GM12878 (cell line): ENCODE results near the gene KIF6. TPM values are rescaled to one million over a fixed set of nuclear protein-coding genes. Genes with fewer than 3 reads are reported as not detected.

ENCODE experiments used
- BMI1 ChIP-seq: fragments of 450-650 bp; IDR thresholded peaks from 2 replicates; pipeline ENCODE4 v1.6.1; 2016; ENCODE audit warnings: mild to moderate bottlenecking, moderate library complexity, borderline replicate concordance
- EP300 ChIP-seq, 2 experiments: fragments of 150-350 bp in 1 of 2; IDR thresholded peaks; 2 replicates each; pipeline ENCODE4 v1.6.1; 2011 to 2012; ENCODE audit warnings: low read depth in 2 of 2, low read length in 2 of 2, borderline replicate concordance in 1 of 2, improper control_type of control experiment in 1 of 2, inconsistent platforms in 1 of 2; ENCODE audit not compliant: control insufficient read depth in 1 of 2
- GABPA ChIP-seq: IDR thresholded peaks from 2 replicates; pipeline ENCODE4 v1.6.1; 2014; ENCODE audit warnings: antibody characterized with exemption, low read depth, mild to moderate bottlenecking, inconsistent platforms
- IRF4 ChIP-seq: IDR thresholded peaks from 2 replicates; pipeline ENCODE4 v1.6.1; 2011; ENCODE audit warnings: low read depth, low read length
- JUND ChIP-seq: IDR thresholded peaks from 2 replicates; pipeline ENCODE4 v1.6.1; 2012; ENCODE audit warnings: low read depth, mild to moderate bottlenecking, low read length, improper control_type of control experiment, moderate library complexity
- KLF5 ChIP-seq: fragments of 450-650 bp; IDR thresholded peaks from 2 replicates; pipeline ENCODE4 v1.6.1; 2014; ENCODE audit warnings: mild to moderate bottlenecking; ENCODE audit not compliant: partially characterized antibody
- MEF2B ChIP-seq: fragments of 450-650 bp; IDR thresholded peaks from 2 replicates; pipeline ENCODE4 v1.6.1; 2018; ENCODE audit warnings: mild to moderate bottlenecking, moderate library complexity; ENCODE audit not compliant: partially characterized antibody, poor library complexity, severe bottlenecking
- MTA2 ChIP-seq: fragments of 450-650 bp; IDR thresholded peaks from 2 replicates; pipeline ENCODE4 v1.6.1; 2016; ENCODE audit warnings: low read depth, mild to moderate bottlenecking, moderate library complexity
- MXI1 ChIP-seq: fragments of 150-350 bp; IDR thresholded peaks from 2 replicates; pipeline ENCODE4 v1.6.1; 2011; ENCODE audit warnings: low read depth, mild to moderate bottlenecking, inconsistent platforms, low read length, improper control_type of control experiment
- NRF1 ChIP-seq: conservative IDR thresholded peaks from 2 replicates; pipeline ENCODE4 v1.6.1; 2011; ENCODE audit warnings: mild to moderate bottlenecking, low read depth, low read length, improper control_type of control experiment
- PAX8 ChIP-seq: fragments of 450-650 bp; IDR thresholded peaks from 2 replicates; pipeline ENCODE4 v1.6.1; 2017; ENCODE audit warnings: mild to moderate bottlenecking, moderate library complexity
- POU2F2 ChIP-seq: IDR thresholded peaks from 3 replicates; pipeline ENCODE4 v1.6.1; 2011; ENCODE audit warnings: low read depth, mild to moderate bottlenecking, low read length, borderline replicate concordance
- SIN3A ChIP-seq: IDR thresholded peaks from 2 replicates; pipeline ENCODE4 v1.6.1; 2012; ENCODE audit warnings: low read depth, low read length, improper control_type of control experiment
- SMARCA5 ChIP-seq: fragments of 450-650 bp; IDR thresholded peaks from 2 replicates; pipeline ENCODE4 v1.6.1; 2017; ENCODE audit warnings: mild to moderate bottlenecking
- SP1 ChIP-seq: IDR thresholded peaks from one replicate; pipeline ENCODE4 v1.6.1; 2011; ENCODE audit warnings: low read depth, low read length
- SRF ChIP-seq, 2 experiments: IDR thresholded peaks; 2 replicates each; pipeline ENCODE4 v1.6.1; 2011; ENCODE audit warnings: low read depth in 2 of 2, low read length in 2 of 2, mild to moderate bottlenecking in 1 of 2, moderate library complexity in 1 of 2
- STAT3 ChIP-seq: IDR thresholded peaks from 2 replicates; pipeline ENCODE4 v1.6.1; 2011; ENCODE audit warnings: low read depth, low read length, improper control_type of control experiment
- ZNF207 ChIP-seq: fragments of 450-650 bp; IDR thresholded peaks from 2 replicates; pipeline ENCODE4 v1.6.1; 2014; ENCODE audit warnings: antibody characterized with exemption, mild to moderate bottlenecking, borderline replicate concordance
- ZNF217 ChIP-seq: fragments of 450-650 bp; IDR thresholded peaks from 2 replicates; pipeline ENCODE4 v1.6.1; 2017; ENCODE audit warnings: antibody characterized with exemption, mild to moderate bottlenecking
- ZNF274 ChIP-seq: IDR thresholded peaks from one replicate; pipeline ENCODE4 v1.8.0; 2011; ENCODE audit not compliant: insufficient read length, insufficient read depth
- polyA plus RNA-seq, 11 experiments: library from polyadenylated mRNA; depleted of rRNA in 4 of 11; unstranded in 6 of 11; stranded (reverse) in 5 of 11; fragments of >200 nt; fragmentation: Nextera tagmentation in 4 of 11; fragmentation: Illumina TruSeq in 1 of 11; extraction: Ambion mirVana in 4 of 11; extraction: Trizol in 1 of 11; gene quantifications; 1 replicate in 1 of 11; 2 replicates in 10 of 11; pipeline versions ENCODE4 v1.2.1 to v1.2.3, GENCODE V29; 2011 to 2016; ENCODE audit warnings: inconsistent platforms in 2 of 11, missing spikeins in 2 of 11, low read depth in 1 of 11
- total RNA-seq, 4 experiments: library from RNA; depleted of rRNA in 3 of 4; stranded (reverse); fragments of >200 nt in 3 of 4; fragmentation: Illumina TruSeq in 1 of 4; extraction: Trizol in 1 of 4; gene quantifications; 2 replicates each; pipeline versions ENCODE4 v1.2.1 to v1.2.3, GENCODE V29; 2013 to 2021
- TF ChIP-seq, protein P1 (sequence below): fragments of 450-650 bp; IDR thresholded peaks from 2 replicates; pipeline ENCODE4 v1.6.1; 2018; ENCODE audit warnings: borderline replicate concordance, mild to moderate bottlenecking; ENCODE audit not compliant: partially characterized antibody
- TF ChIP-seq, protein P2 (sequence below): IDR thresholded peaks from 2 replicates; pipeline ENCODE4 v1.6.1; 2011; ENCODE audit warnings: borderline replicate concordance, low read depth, mild to moderate bottlenecking, moderate library complexity, low read length; ENCODE audit not compliant: insufficient read depth, poor library complexity, severe bottlenecking
- TF ChIP-seq, protein P3 (sequence below): fragments of 450-650 bp; IDR thresholded peaks from 2 replicates; pipeline ENCODE4 v1.6.1; 2017; ENCODE audit warnings: borderline replicate concordance
- TF ChIP-seq, protein P4 (sequence below): fragments of 450-650 bp; IDR thresholded peaks from 2 replicates; pipeline ENCODE4 v1.6.1; 2016; ENCODE audit warnings: mild to moderate bottlenecking

KIF6 gene
- total and polyA plus RNA-seq, 10 of the 15 experiments (the other 5 are each of a cell fraction or from before 2014, with no cell fraction given) = 0.09 to 1.0 (median 0.28) TPM

DNA sequence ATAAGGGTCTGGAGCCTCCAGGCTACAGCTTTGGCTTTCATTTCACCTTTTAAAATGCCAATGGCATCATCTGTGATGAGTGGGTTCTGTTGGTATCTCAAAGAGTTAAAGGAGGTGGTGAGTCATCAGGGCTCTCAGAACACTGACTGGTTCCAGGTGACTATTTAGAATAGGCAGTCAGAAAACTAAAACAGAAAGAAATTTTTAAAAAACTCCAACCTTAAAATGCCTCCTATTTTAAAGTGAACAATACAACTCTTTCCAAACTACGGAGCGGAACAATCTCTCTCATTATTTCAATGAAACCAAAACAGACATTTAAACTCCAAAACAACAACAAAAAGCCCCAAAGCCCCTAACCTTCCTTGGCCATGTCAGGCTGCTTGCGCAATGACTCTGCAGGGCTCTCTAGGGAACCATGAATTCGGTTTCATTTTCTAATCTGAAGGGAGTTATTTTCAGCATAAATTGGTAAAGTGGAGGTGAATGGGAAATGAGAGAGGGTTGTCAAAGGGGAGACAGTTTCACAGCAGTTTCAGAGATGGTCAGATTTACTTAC lies 194.9 kb downstream of the KIF6 start (continued):
- TF ChIP-seq SMARCA5 = peak; percentile 70
- TF ChIP-seq STAT3 = no peak
- TF ChIP-seq MEF2B = peak; percentile 99
- TF ChIP-seq ZNF207 = no peak; the same call in 1 of the 2 replicates
- TF ChIP-seq, protein P1, sequence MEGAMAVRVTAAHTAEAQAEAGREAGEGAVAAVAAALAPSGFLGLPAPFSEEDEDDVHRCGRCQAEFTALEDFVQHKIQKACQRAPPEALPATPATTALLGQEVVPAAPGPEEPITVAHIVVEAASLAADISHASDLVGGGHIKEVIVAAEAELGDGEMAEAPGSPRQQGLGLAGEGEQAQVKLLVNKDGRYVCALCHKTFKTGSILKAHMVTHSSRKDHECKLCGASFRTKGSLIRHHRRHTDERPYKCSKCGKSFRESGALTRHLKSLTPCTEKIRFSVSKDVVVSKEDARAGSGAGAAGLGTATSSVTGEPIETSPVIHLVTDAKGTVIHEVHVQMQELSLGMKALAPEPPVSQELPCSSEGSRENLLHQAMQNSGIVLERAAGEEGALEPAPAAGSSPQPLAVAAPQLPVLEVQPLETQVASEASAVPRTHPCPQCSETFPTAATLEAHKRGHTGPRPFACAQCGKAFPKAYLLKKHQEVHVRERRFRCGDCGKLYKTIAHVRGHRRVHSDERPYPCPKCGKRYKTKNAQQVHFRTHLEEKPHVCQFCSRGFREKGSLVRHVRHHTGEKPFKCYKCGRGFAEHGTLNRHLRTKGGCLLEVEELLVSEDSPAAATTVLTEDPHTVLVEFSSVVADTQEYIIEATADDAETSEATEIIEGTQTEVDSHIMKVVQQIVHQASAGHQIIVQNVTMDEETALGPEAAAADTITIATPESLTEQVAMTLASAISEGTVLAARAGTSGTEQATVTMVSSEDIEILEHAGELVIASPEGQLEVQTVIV = no peak
- TF ChIP-seq JUND = peak; percentile 90
- 0 out of 2 replicates have a peak, but pooled peaks have one; percentile 19 for TF ChIP-seq PAX8
- TF ChIP-seq, protein P2, sequence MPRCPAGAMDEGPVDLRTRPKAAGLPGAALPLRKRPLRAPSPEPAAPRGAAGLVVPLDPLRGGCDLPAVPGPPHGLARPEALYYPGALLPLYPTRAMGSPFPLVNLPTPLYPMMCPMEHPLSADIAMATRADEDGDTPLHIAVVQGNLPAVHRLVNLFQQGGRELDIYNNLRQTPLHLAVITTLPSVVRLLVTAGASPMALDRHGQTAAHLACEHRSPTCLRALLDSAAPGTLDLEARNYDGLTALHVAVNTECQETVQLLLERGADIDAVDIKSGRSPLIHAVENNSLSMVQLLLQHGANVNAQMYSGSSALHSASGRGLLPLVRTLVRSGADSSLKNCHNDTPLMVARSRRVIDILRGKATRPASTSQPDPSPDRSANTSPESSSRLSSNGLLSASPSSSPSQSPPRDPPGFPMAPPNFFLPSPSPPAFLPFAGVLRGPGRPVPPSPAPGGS = no peak
- peak; percentile 91 for TF ChIP-seq MTA2
- peak; percentile 80; the same call in 1 of the 2 replicates for TF ChIP-seq BMI1
- TF ChIP-seq NRF1 = no peak
- TF ChIP-seq, protein P3, sequence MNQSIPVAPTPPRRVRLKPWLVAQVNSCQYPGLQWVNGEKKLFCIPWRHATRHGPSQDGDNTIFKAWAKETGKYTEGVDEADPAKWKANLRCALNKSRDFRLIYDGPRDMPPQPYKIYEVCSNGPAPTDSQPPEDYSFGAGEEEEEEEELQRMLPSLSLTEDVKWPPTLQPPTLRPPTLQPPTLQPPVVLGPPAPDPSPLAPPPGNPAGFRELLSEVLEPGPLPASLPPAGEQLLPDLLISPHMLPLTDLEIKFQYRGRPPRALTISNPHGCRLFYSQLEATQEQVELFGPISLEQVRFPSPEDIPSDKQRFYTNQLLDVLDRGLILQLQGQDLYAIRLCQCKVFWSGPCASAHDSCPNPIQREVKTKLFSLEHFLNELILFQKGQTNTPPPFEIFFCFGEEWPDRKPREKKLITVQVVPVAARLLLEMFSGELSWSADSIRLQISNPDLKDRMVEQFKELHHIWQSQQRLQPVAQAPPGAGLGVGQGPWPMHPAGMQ = no peak
- peak; percentile 89 for TF ChIP-seq IRF4
- no peak for TF ChIP-seq ZNF274
- TF ChIP-seq MXI1 = peak; percentile 66; the same call in 1 of the 2 replicates
- TF ChIP-seq SP1 = peak; percentile 57
- no peak for TF ChIP-seq SIN3A
- TF ChIP-seq, protein P4, sequence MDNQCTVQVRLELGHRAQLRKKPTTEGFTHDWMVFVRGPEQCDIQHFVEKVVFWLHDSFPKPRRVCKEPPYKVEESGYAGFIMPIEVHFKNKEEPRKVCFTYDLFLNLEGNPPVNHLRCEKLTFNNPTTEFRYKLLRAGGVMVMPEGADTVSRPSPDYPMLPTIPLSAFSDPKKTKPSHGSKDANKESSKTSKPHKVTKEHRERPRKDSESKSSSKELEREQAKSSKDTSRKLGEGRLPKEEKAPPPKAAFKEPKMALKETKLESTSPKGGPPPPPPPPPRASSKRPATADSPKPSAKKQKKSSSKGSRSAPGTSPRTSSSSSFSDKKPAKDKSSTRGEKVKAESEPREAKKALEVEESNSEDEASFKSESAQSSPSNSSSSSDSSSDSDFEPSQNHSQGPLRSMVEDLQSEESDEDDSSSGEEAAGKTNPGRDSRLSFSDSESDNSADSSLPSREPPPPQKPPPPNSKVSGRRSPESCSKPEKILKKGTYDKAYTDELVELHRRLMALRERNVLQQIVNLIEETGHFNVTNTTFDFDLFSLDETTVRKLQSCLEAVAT = peak; percentile 64
- peak; percentile 84 to 94 for TF ChIP-seq EP300 (IDR thresholded peaks at IDR 0.05; ENCODE audit: borderline replicate concordance in 1 of 2, control insufficient read depth in 1 of 2, low read depth in 2 of 2, low read length in 2 of 2)
- TF ChIP-seq POU2F2 = 0 out of 3 replicates have a peak, but pooled peaks have one; percentile 20
- peak; percentile 37 for TF ChIP-seq KLF5
- TF ChIP-seq ZNF217 = peak; percentile 62; the same call in 1 of the 2 replicates
- no peak for TF ChIP-seq GABPA
- 0 out of 4 replicates have a peak, but pooled peaks of 1 of the 2 experiments have one; percentile 27 for TF ChIP-seq SRF (IDR thresholded peaks at IDR 0.05; ENCODE audit: low read depth in 2 of 2, low read length in 2 of 2)
